HG02571 (cell line): ENCODE data around the gene ZNF524.

Experiments
- ATAC-seq: cut with Tn5 transposase; IDR thresholded peaks from one replicate; pipeline ENCODE4 v1.9.1; 2021; ENCODE audit warnings: mild to moderate bottlenecking, moderate library complexity; ENCODE audit not compliant: unreplicated experiment

ZNF524 gene

GRCh38 chr19:55641426-55642152 lies 41.5 kb downstream of the ZNF524 start:
- ATAC-seq: no peak

GRCh38 chr19:55642153-55643002 lies 42.3 kb downstream of the ZNF524 start:
- ATAC-seq: no peak

- ATAC-seq: no peak
These were observed 43.2 kb downstream of the ZNF524 start, which contains the start of gene ZNF581 for GRCh38 chr19:55643003-55643886. Gene ZNF581, plus strand, starts transcription at chr19:55643649. Its CDS starts 923 bp downstream, at chr19:55644572.

- no peak for ATAC-seq
These were observed 43.7 kb downstream of the ZNF524 start for GRCh38 chr19:55643887-55644176.

GRCh38 chr19:55644191-55644833 lies 44.2 kb downstream of the ZNF524 start:
- ATAC-seq: no peak

GRCh38 chr19:55644842-55645511 lies 44.9 kb downstream of the ZNF524 start:
- ATAC-seq: no peak

- ATAC-seq: no peak
These were observed 45.4 kb downstream of the ZNF524 start for GRCh38 chr19:55645512-55645881.

- ATAC-seq: no peak
These were observed 47.0 kb downstream of the ZNF524 start for GRCh38 chr19:55646889-55647731.

- ATAC-seq: no peak
These were observed 47.9 kb downstream of the ZNF524 start, which contains the start of gene CCDC106 for GRCh38 chr19:55647732-55648584. Gene CCDC106, plus strand, starts transcription at chr19:55648212. Its CDS starts 835 bp downstream, at chr19:55649047.

- no peak for ATAC-seq
These were observed 48.6 kb downstream of the ZNF524 start for GRCh38 chr19:55648585-55649267.

GRCh38 chr19:55649268-55650125 lies 49.4 kb downstream of the ZNF524 start:
- no peak for ATAC-seq

GRCh38 chr19:55650126-55650557 lies 50.1 kb downstream of the ZNF524 start:
- no peak for ATAC-seq

GRCh38 chr19:55650602-55651230 lies 50.6 kb downstream of the ZNF524 start:
- ATAC-seq: no peak

GRCh38 chr19:55651236-55651635 lies 51.1 kb downstream of the ZNF524 start:
- no peak for ATAC-seq

- no peak for ATAC-seq
These were observed 52.4 kb downstream of the ZNF524 start for GRCh38 chr19:55652311-55653128.
